Hepatic stellate cell (primary cell): ENCODE measurements around the gene SLC25A27.

ENCODE experiments used
- DNase-seq: peaks from one replicate; pipeline ENCODE4 v3.0.0; 2011; ENCODE audit warnings: low spot score

The SLC25A27 gene

GRCh38 chr6:46719099-46719498 is 66.3 kb downstream of the SLC25A27 start:
- no peak for DNase-seq

- no peak for DNase-seq
Measured at GRCh38 chr6:46720401-46720800, 67.6 kb downstream of the SLC25A27 start.
